GM18519 (cell line): ENCODE measurements around the gene RSBN1L.

Experiments used
- ATAC-seq: cut with Tn5 transposase; IDR thresholded peaks from one replicate; pipeline ENCODE4 v1.9.1; 2021; ENCODE audit warnings: mild to moderate bottlenecking, moderate library complexity; ENCODE audit not compliant: unreplicated experiment, low FRiP score

Gene RSBN1L

DNA sequence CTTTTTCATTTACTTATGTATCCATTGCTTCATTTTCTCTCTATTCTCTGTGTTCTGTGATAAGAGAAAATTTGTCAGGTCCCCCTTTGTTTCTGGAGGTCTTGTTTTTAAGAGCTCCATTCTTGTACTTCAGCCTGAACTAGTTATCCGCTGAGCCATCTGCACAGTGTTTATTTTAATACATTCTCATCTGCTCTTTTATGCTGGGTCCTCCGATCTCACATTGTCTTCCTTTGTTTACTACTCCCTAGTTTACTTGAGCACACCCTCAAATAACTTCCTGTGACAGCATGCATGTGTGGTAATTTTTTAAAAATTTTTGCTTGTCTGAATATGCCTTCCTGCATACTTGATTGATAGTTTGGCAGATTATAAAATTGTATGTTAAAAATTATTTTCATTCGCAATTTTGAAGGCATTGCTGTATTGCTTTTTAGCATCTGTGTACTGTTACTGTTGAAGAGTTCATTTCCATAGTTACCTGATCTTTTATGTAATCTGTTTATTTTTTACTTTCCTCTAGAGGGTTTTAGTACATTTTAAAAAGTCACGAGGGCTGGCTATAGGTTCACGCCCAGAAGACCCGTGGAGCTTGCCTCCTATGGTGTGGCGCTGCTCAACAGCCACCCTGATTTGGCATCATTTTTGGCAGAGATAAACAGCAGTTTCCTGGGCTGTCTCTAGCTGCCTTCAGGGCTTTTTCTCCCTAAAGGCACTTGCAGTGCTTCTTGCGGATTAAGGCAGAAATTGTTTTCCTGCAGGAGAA lies 31.9 kb downstream of the RSBN1L start:
- no peak for ATAC-seq

- ATAC-seq = no peak
Observed at GRCh38 chr7:77729574-77730348, 33.5 kb downstream of the RSBN1L start.

DNA sequence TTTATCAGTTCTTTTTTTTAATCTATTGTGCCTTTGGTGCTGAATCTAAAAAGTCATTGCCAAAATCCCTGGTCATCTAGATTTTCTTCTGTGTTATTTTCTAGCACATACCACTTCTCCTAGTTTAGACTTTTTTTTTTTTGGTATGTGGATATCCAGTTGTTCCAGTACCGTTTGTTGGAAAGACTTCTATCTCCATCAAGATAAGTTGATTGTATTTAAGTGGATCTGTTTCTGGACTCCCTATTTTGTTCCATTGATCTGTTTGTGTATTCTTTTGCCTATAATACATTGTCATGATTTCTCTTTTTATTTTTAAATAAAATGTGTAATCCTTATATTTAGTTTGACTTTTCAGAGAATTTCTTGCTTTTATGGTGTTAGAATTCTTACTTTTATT lies 35.5 kb downstream of the RSBN1L start:
- ATAC-seq = no peak

GRCh38 chr7:77734659-77735421 lies 38.6 kb downstream of the RSBN1L start:
- no peak for ATAC-seq

DNA sequence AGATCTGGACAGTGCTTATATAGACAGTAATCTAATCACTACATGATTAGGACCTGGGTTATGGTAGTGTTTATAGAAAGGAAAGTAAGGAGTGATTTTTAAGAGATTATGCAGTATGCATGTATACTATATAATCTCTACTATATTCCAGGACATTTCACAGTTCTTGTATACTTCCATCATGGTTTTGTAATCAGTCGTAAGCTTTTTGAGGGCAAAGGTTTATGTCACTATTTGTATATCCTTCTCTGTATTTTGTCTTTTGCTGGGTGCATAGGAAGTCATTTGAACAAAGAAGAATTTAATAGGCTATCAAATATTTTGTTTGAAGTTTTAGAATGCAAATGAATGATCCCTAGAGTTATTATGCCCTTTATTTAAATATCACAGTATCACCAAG lies 39.2 kb downstream of the RSBN1L start:
- no peak for ATAC-seq

- ATAC-seq = no peak
Observed at GRCh38 chr7:77736991-77737390, 40.7 kb downstream of the RSBN1L start.

DNA sequence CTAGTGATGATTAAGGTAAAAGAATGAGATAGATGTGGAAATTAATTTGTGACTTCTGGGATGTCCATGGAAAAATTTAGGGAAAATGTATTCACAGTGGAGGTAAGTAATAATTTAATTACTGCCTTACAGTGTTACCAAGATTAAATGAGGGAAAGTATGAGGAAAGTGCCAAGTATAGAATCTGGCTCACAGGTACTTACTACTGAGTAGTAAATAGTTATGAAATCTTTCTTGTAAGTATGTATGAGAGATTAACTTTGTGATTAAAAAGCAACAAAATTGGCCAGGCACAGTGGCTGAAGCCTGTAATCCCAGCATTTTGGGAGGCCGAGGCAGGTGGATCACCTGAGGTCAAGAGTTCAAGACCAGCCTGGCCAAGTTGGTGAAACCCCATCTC lies 42.1 kb downstream of the RSBN1L start:
- ATAC-seq = no peak

GRCh38 chr7:77738871-77739270 lies 42.6 kb downstream of the RSBN1L start:
- ATAC-seq = no peak

GRCh38 chr7:77740257-77740656 lies 44.0 kb downstream of the RSBN1L start:
- no peak for ATAC-seq

DNA sequence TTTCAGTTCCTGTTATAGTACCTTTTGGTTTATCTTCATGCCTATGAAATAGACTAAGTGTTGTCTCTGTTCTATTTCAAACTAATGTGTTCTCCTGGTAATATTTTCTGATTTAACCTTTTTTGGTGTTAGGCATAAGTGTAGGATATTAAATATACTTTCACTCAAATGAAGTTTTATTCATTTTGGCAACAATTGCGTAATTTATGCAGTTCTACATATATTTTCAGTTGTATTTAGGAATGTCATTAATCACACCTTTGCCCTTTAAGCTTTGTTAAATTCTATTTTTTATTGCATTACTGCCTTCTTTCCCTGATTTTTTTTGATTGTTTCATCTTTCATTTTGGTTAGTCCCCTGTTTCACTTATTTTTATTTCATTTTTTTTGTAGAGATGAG lies 47.3 kb downstream of the RSBN1L start:
- no peak for ATAC-seq

DNA sequence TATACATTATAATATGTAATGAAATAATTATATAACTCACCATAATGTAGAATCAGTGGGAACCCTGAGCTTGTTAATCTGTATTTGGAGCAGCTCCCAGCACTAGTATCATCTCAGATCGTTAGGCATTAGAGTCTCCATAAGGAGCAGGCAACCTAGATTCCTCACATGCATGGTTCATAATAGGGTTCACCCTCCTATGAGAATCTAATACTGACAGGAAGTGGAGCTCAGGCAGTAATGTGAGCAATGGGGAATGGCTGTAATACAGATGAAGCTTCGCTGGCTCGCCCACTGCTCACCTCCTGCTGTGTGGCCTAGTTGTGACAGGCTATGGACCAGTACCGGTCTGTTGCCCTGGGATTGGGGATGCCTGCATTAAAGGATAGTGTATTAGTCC lies 49.5 kb downstream of the RSBN1L start:
- ATAC-seq = no peak

GRCh38 chr7:77746164-77746823 lies 50.0 kb downstream of the RSBN1L start:
- ATAC-seq = no peak

DNA sequence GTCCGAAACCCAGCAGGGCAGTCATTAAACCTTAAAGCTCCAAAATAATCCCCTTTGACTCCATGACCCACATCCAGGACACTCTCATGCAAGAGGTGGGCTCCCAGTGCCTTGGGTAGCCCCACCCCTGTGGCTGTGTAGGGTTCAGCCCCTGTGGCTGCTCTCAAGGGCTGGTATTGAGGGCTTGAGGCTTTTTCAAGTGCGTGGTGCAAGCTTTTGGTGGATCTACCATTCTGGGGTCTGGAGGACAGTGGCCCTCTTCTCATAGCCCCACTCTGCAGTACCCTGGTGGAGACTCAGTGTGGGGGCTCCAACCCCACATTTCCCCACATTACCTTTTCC lies 50.5 kb downstream of the RSBN1L start:
- no peak for ATAC-seq

DNA sequence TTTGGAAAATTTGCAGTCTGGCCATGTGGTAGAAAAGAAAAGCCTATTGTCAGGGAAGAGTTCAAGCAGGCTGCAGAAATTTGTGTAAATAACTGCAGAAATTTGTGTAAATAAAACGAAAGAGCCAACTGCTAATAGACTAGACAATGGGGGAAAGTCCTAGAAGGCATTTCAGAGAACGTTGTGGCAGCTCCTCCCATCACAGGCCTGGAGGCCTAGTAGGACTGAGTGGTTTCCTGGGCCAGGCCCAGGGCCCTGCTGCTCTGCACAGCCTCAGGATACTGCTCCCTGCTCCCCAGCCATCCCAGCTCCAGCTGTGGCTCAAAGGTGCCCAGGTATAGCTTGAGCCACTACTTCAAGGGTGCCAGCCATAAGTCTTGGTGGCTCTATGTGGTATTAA lies 50.9 kb downstream of the RSBN1L start:
- no peak for ATAC-seq

DNA sequence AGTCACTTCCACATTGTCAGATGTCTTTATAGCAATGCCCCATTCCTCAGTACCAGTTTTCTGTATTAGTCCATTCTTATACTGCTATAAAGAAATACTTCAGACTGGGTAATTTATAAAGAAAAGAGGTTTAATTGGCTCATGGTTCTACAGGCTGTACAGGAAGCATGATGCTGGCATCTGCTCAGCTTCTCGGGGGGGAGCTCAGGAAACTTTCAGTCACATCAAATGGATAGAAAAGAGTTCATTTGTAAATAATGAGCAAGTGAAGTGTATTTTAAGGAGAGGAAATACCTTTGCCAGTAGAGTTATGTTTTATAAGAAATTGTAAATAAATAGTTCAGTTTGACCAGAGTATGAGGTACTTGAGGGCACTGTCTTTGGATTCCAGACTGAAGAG lies 51.5 kb downstream of the RSBN1L start:
- ATAC-seq = no peak

DNA sequence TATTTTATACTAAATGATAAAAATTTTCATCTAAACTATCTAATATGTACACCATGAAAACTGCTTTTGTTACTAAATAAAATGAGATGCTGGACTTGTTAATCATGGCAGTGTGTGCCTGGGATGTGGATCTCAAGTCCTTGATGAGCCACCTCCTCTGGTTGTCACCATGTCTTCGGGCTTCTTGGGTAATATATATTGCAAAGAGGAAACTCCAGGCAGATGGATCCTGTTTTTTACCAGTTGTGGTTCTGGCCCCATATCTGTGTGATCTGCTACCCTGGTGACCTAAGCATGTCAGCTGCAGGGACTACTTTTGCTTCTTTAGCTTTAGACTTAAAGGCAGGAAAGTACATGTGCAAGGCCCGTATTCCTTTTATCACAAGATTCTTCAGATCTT lies 55.8 kb downstream of the RSBN1L start:
- no peak for ATAC-seq

GRCh38 chr7:77753173-77753572 lies 56.9 kb downstream of the RSBN1L start:
- ATAC-seq = no peak

GRCh38 chr7:77757589-77757988 lies 61.3 kb downstream of the RSBN1L start:
- ATAC-seq = peak; percentile 81

- ATAC-seq = no peak
Observed at GRCh38 chr7:77759294-77759889, 63.1 kb downstream of the RSBN1L start.

DNA sequence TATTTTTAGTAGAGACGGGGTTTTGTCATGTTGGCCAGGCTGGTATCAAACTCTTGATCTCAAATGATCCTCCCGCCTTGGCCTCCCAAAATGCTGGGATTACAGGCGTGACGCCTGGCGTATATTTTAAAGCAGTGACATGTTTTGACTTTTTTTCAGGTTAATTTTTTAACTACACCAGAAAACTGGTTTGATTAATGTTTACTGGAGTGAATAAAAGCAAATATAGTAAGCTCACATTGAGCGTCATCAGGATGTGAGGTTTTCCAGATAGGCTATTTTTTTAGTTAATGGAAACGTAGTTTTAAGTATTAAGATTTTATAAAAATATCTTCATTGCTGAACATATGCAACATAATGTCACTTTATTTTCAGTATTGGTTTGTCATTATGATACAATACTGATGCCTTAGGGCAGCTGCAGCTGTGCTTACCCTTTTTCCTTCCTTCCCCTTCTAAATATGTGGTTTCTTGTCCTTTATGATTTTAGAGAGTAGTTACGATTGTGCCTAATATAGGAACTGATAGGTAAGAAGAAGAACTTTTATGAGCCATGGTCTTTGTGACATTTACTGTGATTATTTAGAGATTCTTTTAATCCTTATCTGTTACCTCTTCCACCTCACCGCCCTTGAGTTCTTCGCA lies 64.7 kb downstream of the RSBN1L start:
- ATAC-seq = no peak
